WERI-Rb-1 (cell line): ENCODE data around the gene AATK.

ENCODE experiments used
- DNase-seq: peaks from one replicate; pipeline ENCODE4 v3.0.0-alpha.2; 2020
- H3K27ac ChIP-seq: fragments of 250-450 bp; sonication (Bioruptor Pico); 2 replicates; pipeline ENCODE4 v1.5.1; 2020; ENCODE audit warnings: mild to moderate bottlenecking, moderate library complexity
- H3K27me3 ChIP-seq: fragments of 250-450 bp; sonication (Bioruptor Pico); 2 replicates; pipeline ENCODE4 v1.5.1; 2021; ENCODE audit warnings: mild to moderate bottlenecking, low read depth, moderate library complexity; ENCODE audit not compliant: insufficient read depth, severe bottlenecking
- H3K36me3 ChIP-seq: fragments of 250-450 bp; sonication (Bioruptor Pico); 2 replicates; pipeline ENCODE4 v1.5.1; 2020; ENCODE audit warnings: mild to moderate bottlenecking, moderate library complexity
- H3K4me3 ChIP-seq: 2 replicates; pipeline ENCODE4 v1.5.1; 2011; ENCODE audit warnings: low read depth, mild to moderate bottlenecking, control low read depth, low read length
- H3K9me3 ChIP-seq: fragments of 250-450 bp; sonication (Bioruptor Pico); 2 replicates; pipeline ENCODE4 v1.5.1; 2021; ENCODE audit warnings: mild to moderate bottlenecking, moderate library complexity; ENCODE audit not compliant: severe bottlenecking
- CTCF ChIP-seq: IDR thresholded peaks from 2 replicates; pipeline ENCODE4 v1.5.1; 2011; ENCODE audit warnings: low read depth, mild to moderate bottlenecking, control low read depth, inconsistent platforms, low read length

The AATK gene

GRCh38 chr17:81191646-81192045 is 25.6 kb upstream of the AATK start:
- TF ChIP-seq CTCF: no peak
- no peaks in the 10 kb centered on the region for H3K27me3 ChIP-seq

GRCh38 chr17:81191116-81191515 is 25.1 kb upstream of the AATK start:
- Histone ChIP-seq H3K9me3 (no peaks in the 10 kb centered on the region), H3K4me3 (no peak overlapping the region), H3K27me3 (no peaks in the 10 kb centered on the region), H3K27ac (no peak overlapping the region), H3K36me3 (peaks cover 88% of the 10 kb centered on the region)
- no peak for TF ChIP-seq CTCF
- DNase-seq: no peak

More at GRCh38 chr17:81191646-81192045, 25.6 kb upstream of the AATK start:
- DNase-seq: no peak
- Histone ChIP-seq H3K27ac (no peak overlapping the region), H3K36me3 (peaks cover 93% of the 10 kb centered on the region), H3K4me3 (no peak overlapping the region), H3K9me3 (no peaks in the 10 kb centered on the region)

- H3K36me3 ChIP-seq: peaks cover 83% of the 10 kb centered on the region
- no peaks in the 10 kb centered on the region for H3K27me3 ChIP-seq
- no peak for TF ChIP-seq CTCF
- no peaks in the 10 kb centered on the region for H3K9me3 ChIP-seq
- H3K4me3 ChIP-seq: no peak overlapping the region
- no peak for DNase-seq
- H3K27ac ChIP-seq: no peak overlapping the region
These were observed 24.6 kb upstream of the AATK start for GRCh38 chr17:81190591-81190990.

- H3K36me3 ChIP-seq: peaks cover 76% of the 10 kb centered on the region
- peak; percentile 79 for DNase-seq
- H3K27me3 ChIP-seq: no peaks in the 10 kb centered on the region
- H3K9me3 ChIP-seq: no peaks in the 10 kb centered on the region
- peak; percentile 91 for TF ChIP-seq CTCF
- H3K4me3 ChIP-seq: no peak overlapping the region
- H3K27ac ChIP-seq: no peak overlapping the region
These were observed 23.9 kb upstream of the AATK start for GRCh38 chr17:81189670-81190530.

GRCh38 chr17:81189016-81189415 is 23.0 kb upstream of the AATK start:
- DNase-seq: no peak
- peaks cover 67% of the 10 kb centered on the region for H3K36me3 ChIP-seq
- no peak for TF ChIP-seq CTCF

GRCh38 chr17:81188491-81188840 is 22.4 kb upstream of the AATK start:
- Histone ChIP-seq H3K27me3 (no peaks in the 10 kb centered on the region), H3K27ac (no peak overlapping the region), H3K36me3 (peaks cover 63% of the 10 kb centered on the region), H3K4me3 (no peak overlapping the region), H3K9me3 (peaks cover 5% of the 10 kb centered on the region)
- no peak for TF ChIP-seq CTCF
- no peak for DNase-seq

More at GRCh38 chr17:81189016-81189415, 23.0 kb upstream of the AATK start:
- Histone ChIP-seq H3K27ac (no peak overlapping the region), H3K4me3 (no peak overlapping the region), H3K9me3 (peaks cover 2% of the 10 kb centered on the region), H3K27me3 (no peaks in the 10 kb centered on the region)
